ENCODE measurements around the gene NFATC2.

Gene NFATC2

GRCh38 chr20:51450984-51451383, 91.5 kb downstream of the NFATC2 start:
- DNase-seq (ENCODE audit: low read depth), result no peak

GRCh38 chr20:51450221-51450712, 92.3 kb downstream of the NFATC2 start:
- no peak for DNase-seq (ENCODE audit: low read depth)

GRCh38 chr20:51449498-51450220, 92.9 kb downstream of the NFATC2 start:
- no peak for DNase-seq (ENCODE audit: low read depth)

GRCh38 chr20:51447765-51448148, 94.8 kb downstream of the NFATC2 start:
- DNase-seq (ENCODE audit: low read depth), result no peak

GRCh38 chr20:51447097-51447764, 95.3 kb downstream of the NFATC2 start:
- peak; percentile 98 for DNase-seq (ENCODE audit: low read depth)

- DNase-seq (ENCODE audit: low read depth), result peak; percentile 91
Observed at GRCh38 chr20:51446656-51447055, 95.9 kb downstream of the NFATC2 start.

GRCh38 chr20:51446230-51446629, 96.3 kb downstream of the NFATC2 start:
- no peak for DNase-seq (ENCODE audit: low read depth)

GRCh38 chr20:51445591-51445990, 96.9 kb downstream of the NFATC2 start:
- no peak for DNase-seq (ENCODE audit: low read depth)

GRCh38 chr20:51444922-51445438, 97.5 kb downstream of the NFATC2 start:
- DNase-seq (ENCODE audit: low read depth), result no peak

GRCh38 chr20:51444467-51444866, 98.1 kb downstream of the NFATC2 start:
- DNase-seq (ENCODE audit: low read depth), result peak; percentile 89

GRCh38 chr20:51442602-51443001, 99.9 kb downstream of the NFATC2 start:
- DNase-seq (ENCODE audit: low read depth), result no peak

- DNase-seq (ENCODE audit: low read depth), result no peak
Observed at GRCh38 chr20:51440589-51440988, 101.9 kb downstream of the NFATC2 start.

- no peak for DNase-seq (ENCODE audit: low read depth)
Observed at GRCh38 chr20:51439160-51439689, 103.3 kb downstream of the NFATC2 start.

GRCh38 chr20:51438136-51438535, 104.4 kb downstream of the NFATC2 start:
- DNase-seq (ENCODE audit: low read depth), result no peak

GRCh38 chr20:51437182-51437924, 105.2 kb downstream of the NFATC2 start:
- DNase-seq (ENCODE audit: low read depth), result no peak

- DNase-seq (ENCODE audit: low read depth), result peak; percentile 90
Observed at GRCh38 chr20:51434580-51435247, 107.8 kb downstream of the NFATC2 start.

GRCh38 chr20:51434026-51434425, 108.5 kb downstream of the NFATC2 start:
- DNase-seq (ENCODE audit: low read depth), result no peak

GRCh38 chr20:51432875-51433274, 109.6 kb downstream of the NFATC2 start:
- no peak for DNase-seq (ENCODE audit: low read depth)

GRCh38 chr20:51432251-51432784, 110.2 kb downstream of the NFATC2 start:
- no peak for DNase-seq (ENCODE audit: low read depth)

GRCh38 chr20:51431321-51431720, 111.2 kb downstream of the NFATC2 start:
- DNase-seq (ENCODE audit: low read depth), result no peak

GRCh38 chr20:51430198-51430950, 112.1 kb downstream of the NFATC2 start:
- no peak for DNase-seq (ENCODE audit: low read depth)
